Endodermal cell (in vitro differentiated cells): Measurements from ENCODE around the gene KANK3. TPM values are rescaled to one million over a fixed set of nuclear protein-coding genes. Genes with fewer than 3 reads are reported as not detected.
"Not testable (repeated sequence)": the region's sequence is repeated elsewhere in the genome, so short reads cannot be mapped to it uniquely, and the experiment has no call there.

Experiments used
- DNase-seq: peaks from one replicate; pipeline ENCODE4 v3.0.0-alpha.2; 2017
- H3K27ac ChIP-seq: 2 replicates; pipeline ENCODE4 v1.5.1; 2013; ENCODE audit warnings: mild to moderate bottlenecking, low read depth, low read length, moderate library complexity
- H3K27me3 ChIP-seq: 2 replicates; pipeline ENCODE4 v1.6.1; 2013; ENCODE audit warnings: mild to moderate bottlenecking, low read length, moderate library complexity; ENCODE audit not compliant: insufficient read depth, control insufficient read depth, poor library complexity, severe bottlenecking
- H3K36me3 ChIP-seq: 2 replicates; pipeline ENCODE4 v1.7.0; 2013; ENCODE audit warnings: mild to moderate bottlenecking, low read length, moderate library complexity; ENCODE audit not compliant: control insufficient read depth, insufficient read depth
- H3K4me1 ChIP-seq: one replicate; pipeline ENCODE4 v1.7.0; 2013; ENCODE audit warnings: low read length; ENCODE audit not compliant: control insufficient read depth, insufficient read depth
- H3K4me3 ChIP-seq: 2 replicates; pipeline ENCODE4 v1.5.1; 2013; ENCODE audit warnings: mild to moderate bottlenecking, low read length, moderate library complexity
- H3K9ac ChIP-seq: 2 replicates; pipeline ENCODE4 v1.6.1; 2013; ENCODE audit warnings: mild to moderate bottlenecking, low read length, moderate library complexity; ENCODE audit not compliant: poor library complexity, severe bottlenecking; ENCODE audit errors: extremely low read depth
- H3K9me3 ChIP-seq: 2 replicates; pipeline ENCODE4 v1.6.1; 2013; ENCODE audit warnings: mild to moderate bottlenecking, low read length, moderate library complexity; ENCODE audit not compliant: control insufficient read depth
- H3K27ac Mint-ChIP-seq: 2 replicates; pipeline ENCODE4 v1.8.0; 2020; ENCODE audit warnings: mixed read lengths
- H3K27me3 Mint-ChIP-seq: 2 replicates; pipeline ENCODE4 v1.8.0; 2021; ENCODE audit warnings: mild to moderate bottlenecking, mixed read lengths; ENCODE audit not compliant: insufficient read depth
- H3K36me3 Mint-ChIP-seq: 2 replicates; pipeline ENCODE4 v1.8.0; 2020; ENCODE audit warnings: low read depth, mixed read lengths
- H3K4me1 Mint-ChIP-seq: 2 replicates; pipeline ENCODE4 v1.8.0; 2020; ENCODE audit warnings: mixed read lengths
- H3K4me3 Mint-ChIP-seq: 2 replicates; pipeline ENCODE4 v1.8.0; 2020; ENCODE audit warnings: mild to moderate bottlenecking, moderate library complexity, mixed read lengths
- H3K9me3 Mint-ChIP-seq: 2 replicates; pipeline ENCODE4 v1.8.0; 2020; ENCODE audit warnings: mild to moderate bottlenecking, mixed read lengths
- CTCF ChIP-seq: fragments of 200-600 bp; sonication (generic); conservative IDR thresholded peaks from 2 replicates; pipeline ENCODE4 v1.5.0; 2021; ENCODE audit warnings: antibody characterized with exemption, mild to moderate bottlenecking
- WGBS, 2 experiments: methylation state at CpG; one replicate each; pipeline versions ENCODE4 v1.1.5 to v1.1.7; 2013; ENCODE audit warnings: missing lambda C conversion rate in 2 of 2, mixed read lengths in 1 of 2; ENCODE audit not compliant: insufficient coverage in 1 of 2, insufficient read length in 1 of 2; 5-methylcytosine and 5-hydroxymethylcytosine counted together
- total RNA-seq, 2 donors: library from RNA; stranded (reverse); fragmentation: NEBNext Ultra II Directional in 1 of 2; extraction: Animal tissue kit (Norgen Biotek cat#: 25700) in 1 of 2; gene quantifications; 2 replicates in 1 of 2; 3 replicates in 1 of 2; pipeline ENCODE4 v1.2.1, GENCODE V29; 2021

The KANK3 gene
- total RNA-seq, 2 donors from 2014 or later = 2.3 to 2.6 TPM

- DNase-seq = peak; percentile 95
- H3K4me1 Mint-ChIP-seq = peaks cover 17% of the 10 kb centered on the region
- Histone ChIP-seq H3K9ac (no peak overlapping the region), H3K9me3 (no peaks in the 10 kb centered on the region), H3K4me3 (no peak overlapping the region), H3K27me3 (no peaks in the 10 kb centered on the region), H3K27ac (no peak overlapping the region), H3K4me1 (no peaks in the 10 kb centered on the region), H3K36me3 (peaks cover 18% of the 10 kb centered on the region)
- no peaks in the 10 kb centered on the region for H3K9me3 Mint-ChIP-seq
- no peak overlapping the region for H3K4me3 Mint-ChIP-seq
- H3K36me3 Mint-ChIP-seq = peaks cover 35% of the 10 kb centered on the region
- WGBS, 2 experiments = 77 to 88% methylated on average over 20 to 33 of the region's 33 CpGs
- TF ChIP-seq CTCF = no peak
- peak overlapping the region; percentile 55 for H3K27ac Mint-ChIP-seq
- H3K27me3 Mint-ChIP-seq = peaks cover 2% of the 10 kb centered on the region
These were observed 38.0 kb downstream of the KANK3 start for GRCh38 chr19:8304841-8305621.

- peaks cover 7% of the 10 kb centered on the region for H3K4me1 Mint-ChIP-seq
- TF ChIP-seq CTCF = no peak
- H3K9me3 ChIP-seq = no peaks in the 10 kb centered on the region
- peaks cover under 1% of the 10 kb centered on the region for H3K27me3 Mint-ChIP-seq
- H3K36me3 ChIP-seq = peaks cover 8% of the 10 kb centered on the region
- peaks cover 27% of the 10 kb centered on the region for H3K36me3 Mint-ChIP-seq
- no peak for DNase-seq
- no peak overlapping the region for H3K4me3 Mint-ChIP-seq
- H3K4me1 ChIP-seq = no peaks in the 10 kb centered on the region
- no peak overlapping the region for H3K27ac ChIP-seq
- H3K27me3 ChIP-seq = no peaks in the 10 kb centered on the region
- no peaks in the 10 kb centered on the region for H3K9me3 Mint-ChIP-seq
- no peak overlapping the region for H3K27ac Mint-ChIP-seq
- 95 to 100% methylated on average over 1 to 7 of the region's 7 CpGs for WGBS, 2 experiments
- H3K4me3 ChIP-seq = no peak overlapping the region
- H3K9ac ChIP-seq = no peak overlapping the region
These were observed 40.3 kb downstream of the KANK3 start for GRCh38 chr19:8302734-8303133.

- WGBS, 2 experiments = 95 to 96% methylated on average over 11 of the region's 11 CpGs
- H3K36me3 Mint-ChIP-seq = peaks cover 27% of the 10 kb centered on the region
These were observed 40.7 kb downstream of the KANK3 start for GRCh38 chr19:8302357-8302691.

GRCh38 chr19:8291337-8291736 is 51.7 kb downstream of the KANK3 start:
- not testable (repeated sequence) for H3K4me1 ChIP-seq, H3K4me3 Mint-ChIP-seq, H3K4me1 Mint-ChIP-seq, H3K9me3 Mint-ChIP-seq, H3K36me3 ChIP-seq, H3K27ac Mint-ChIP-seq, H3K9me3 ChIP-seq, H3K9ac ChIP-seq, H3K27me3 ChIP-seq, H3K27ac ChIP-seq, H3K4me3 ChIP-seq, H3K36me3 Mint-ChIP-seq, H3K27me3 Mint-ChIP-seq, DNase-seq
- WGBS, 2 experiments = no CpG with 5 or more reads among the region's 9 CpGs

More at GRCh38 chr19:8302357-8302691, 40.7 kb downstream of the KANK3 start:
- peaks cover 8% of the 10 kb centered on the region for H3K36me3 ChIP-seq
- Mint-ChIP-seq H3K9me3 (no peaks in the 10 kb centered on the region), H3K27me3 (no peaks in the 10 kb centered on the region), H3K27ac (no peak overlapping the region), H3K4me1 (peaks cover 5% of the 10 kb centered on the region), H3K4me3 (no peak overlapping the region)
- no peaks in the 10 kb centered on the region for H3K9me3 ChIP-seq
- DNase-seq = no peak
- no peak overlapping the region for H3K27ac ChIP-seq
- H3K4me3 ChIP-seq = no peak overlapping the region
- H3K9ac ChIP-seq = no peak overlapping the region
- TF ChIP-seq CTCF = no peak
- no peaks in the 10 kb centered on the region for H3K27me3 ChIP-seq
- no peaks in the 10 kb centered on the region for H3K4me1 ChIP-seq

- not testable (repeated sequence) for H3K4me3 ChIP-seq, H3K4me3 Mint-ChIP-seq, H3K4me1 Mint-ChIP-seq, H3K36me3 Mint-ChIP-seq, H3K9me3 ChIP-seq, H3K27ac Mint-ChIP-seq, H3K27ac ChIP-seq, H3K27me3 Mint-ChIP-seq, H3K4me1 ChIP-seq, H3K9ac ChIP-seq, H3K9me3 Mint-ChIP-seq, DNase-seq, H3K27me3 ChIP-seq, H3K36me3 ChIP-seq
- no CpG with 5 or more reads among the region's 9 CpGs for whole genome bisulfite sequencing, 2 experiments
These were observed 66.6 kb downstream of the KANK3 start for GRCh38 chr19:8276508-8276907.
